Measurements from ENCODE around the gene EXD3.

- TF ChIP-seq CTCF (IDR thresholded peaks at IDR 0.05) (no peak), EP300 (IDR thresholded peaks at IDR 0.05) (no peak)
Observed at GRCh38 chr9:137417161-137418021, 5.6 kb downstream of the EXD3 start.

Measured in esophagus muscularis mucosa (tissue), 3 donors.